NCI-H1417 (cell line): ENCODE data around the gene SMOC2.

Source experiments
- DNase-seq, 3 experiments: peaks; one replicate each; lab custom pipeline; 2025; lab: John Stamatoyannopoulos, UW

SMOC2 gene

DNA sequence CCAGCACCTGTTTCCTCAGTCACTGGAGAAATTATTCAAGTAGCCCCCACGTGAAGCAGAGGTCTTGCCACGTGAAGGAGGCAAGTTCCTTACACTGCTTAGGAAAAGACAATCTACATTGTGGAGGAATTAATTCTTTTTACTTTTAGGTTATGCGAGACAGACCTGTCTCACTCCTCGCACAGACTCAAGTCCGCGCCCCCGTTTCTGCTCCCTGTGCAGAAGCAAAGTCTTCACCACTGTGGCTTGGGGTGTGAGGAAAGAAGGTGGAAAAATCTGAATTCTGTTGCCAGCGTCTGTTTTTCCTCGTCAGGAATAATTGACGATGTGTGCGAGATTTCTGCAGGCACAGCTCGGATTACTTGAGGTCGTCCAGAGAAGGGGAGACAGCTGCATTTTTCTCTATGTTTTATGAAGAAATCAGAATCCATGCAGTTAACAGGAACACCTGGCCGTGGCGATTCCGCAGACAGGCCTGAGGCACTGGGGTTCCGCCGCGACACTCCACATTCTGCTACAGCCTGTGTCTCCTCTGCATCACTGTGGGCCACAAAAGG, 185.1 kb downstream of the SMOC2 start:
- no peak for DNase-seq

GRCh38 chr6:168627506-168628175, 186.7 kb downstream of the SMOC2 start:
- no peak for DNase-seq

- no peak for DNase-seq
These were observed 187.2 kb downstream of the SMOC2 start for GRCh38 chr6:168628176-168628553.

DNA sequence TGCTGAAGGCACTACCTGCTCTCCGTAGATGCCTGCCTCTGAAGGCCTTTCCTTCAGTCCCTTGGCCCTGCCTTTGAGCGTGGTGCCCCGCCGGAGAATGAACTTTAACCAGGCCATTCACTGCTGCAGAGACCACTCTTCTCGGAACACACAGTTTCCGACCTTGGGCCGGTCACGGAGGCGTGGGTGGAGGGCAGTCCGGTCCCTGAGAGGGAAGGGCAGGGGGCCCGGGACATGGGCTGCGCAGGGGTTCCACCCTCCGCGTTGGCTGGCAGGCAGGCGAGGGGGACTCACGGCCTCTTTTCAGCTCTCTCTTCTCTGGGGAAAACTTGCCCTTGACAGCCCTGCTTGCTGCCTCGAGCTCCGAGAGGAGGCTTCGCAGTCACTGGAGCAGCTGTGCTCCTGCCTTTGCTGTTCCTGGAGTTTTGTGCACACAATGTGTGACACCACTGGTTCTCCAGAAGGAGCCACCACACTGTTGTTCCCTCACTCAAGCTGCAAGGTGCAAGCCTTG, 187.8 kb downstream of the SMOC2 start:
- DNase-seq, result no peak

DNA sequence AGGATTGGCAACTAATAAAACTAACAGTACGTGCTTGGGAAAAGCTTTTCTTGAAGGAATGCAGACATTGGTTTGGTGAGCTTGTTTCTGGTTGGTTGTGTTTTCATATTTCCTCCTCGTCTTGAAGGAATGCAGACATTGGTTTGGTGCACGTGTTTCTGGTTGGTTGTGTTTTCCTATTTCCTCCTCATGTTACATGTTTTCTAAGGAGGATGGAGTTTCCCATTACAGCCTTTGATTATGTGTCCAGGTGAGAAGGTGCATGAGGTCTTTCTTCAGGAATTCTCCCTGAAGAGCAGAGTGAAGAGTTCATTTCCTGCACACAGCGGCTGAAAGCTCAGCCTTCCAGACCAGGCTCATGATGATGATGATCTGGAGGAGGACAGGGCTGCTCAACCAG, 190.6 kb downstream of the SMOC2 start:
- no peak for DNase-seq

- DNase-seq, result peak in 2 of 3 experiments; percentile 62 to 86
These were observed 191.7 kb downstream of the SMOC2 start for GRCh38 chr6:168632694-168633093.

GRCh38 chr6:168634541-168635328, 193.8 kb downstream of the SMOC2 start:
- no peak for DNase-seq

DNA sequence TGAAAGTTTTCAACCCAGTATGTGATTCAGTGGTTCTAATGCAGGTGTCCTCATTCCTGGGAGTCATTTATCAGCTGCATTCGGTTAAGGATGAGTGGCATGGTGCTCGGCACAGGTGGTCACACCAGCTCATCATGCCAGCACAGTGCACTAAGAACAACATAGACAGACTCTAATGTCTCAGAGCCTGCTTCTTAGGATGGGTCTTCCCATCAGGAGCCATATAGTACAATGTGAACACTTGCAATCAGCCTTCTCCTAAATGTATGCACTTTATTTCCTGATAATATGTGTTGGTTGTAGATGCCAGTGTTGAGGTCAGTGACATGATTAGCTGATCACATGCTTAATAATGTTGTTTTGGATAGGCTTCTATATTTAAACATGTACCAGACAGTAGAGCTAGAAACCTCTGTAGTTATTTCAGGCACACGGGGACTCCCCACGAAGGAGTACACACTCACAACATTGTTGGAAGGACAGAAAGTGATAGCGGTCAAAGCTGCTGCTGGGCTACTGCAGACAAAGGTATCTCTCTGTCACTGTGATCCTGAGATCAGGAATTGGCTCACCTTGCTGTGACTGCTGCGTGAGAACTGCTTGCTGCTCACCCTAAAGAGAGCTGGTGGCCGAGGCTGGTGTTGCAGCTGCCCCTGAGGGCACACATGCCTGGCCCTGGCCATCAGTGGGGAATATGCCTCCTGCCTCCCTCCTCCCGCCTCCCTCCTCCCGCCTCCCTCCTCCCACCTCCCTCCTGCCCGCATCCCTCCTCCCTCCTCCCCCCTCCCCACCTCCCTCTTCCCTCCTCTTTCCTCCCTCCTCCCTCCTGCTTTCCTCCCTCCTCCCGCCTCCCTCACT, 195.4 kb downstream of the SMOC2 start:
- DNase-seq, result no peak

DNA sequence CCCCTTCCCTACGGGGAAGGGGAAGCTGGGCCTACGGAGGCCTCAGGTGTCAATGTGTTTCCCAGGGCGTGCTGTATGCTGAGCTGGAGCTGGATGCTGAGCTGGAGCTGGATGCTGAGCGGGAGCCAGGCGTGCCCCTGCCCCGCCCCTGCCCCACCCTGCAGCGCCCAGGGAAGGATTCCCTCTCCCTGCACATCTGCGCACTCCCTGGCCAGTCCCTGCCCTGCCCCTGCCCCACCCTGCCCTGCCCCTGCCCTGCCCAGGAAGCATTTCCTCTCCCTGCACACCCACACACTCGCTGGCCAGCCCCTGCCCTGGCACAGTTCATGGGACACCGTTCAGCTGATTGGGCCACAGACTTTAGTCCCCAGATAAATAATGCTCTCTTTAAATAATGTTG, 196.8 kb downstream of the SMOC2 start:
- no peak for DNase-seq

DNA sequence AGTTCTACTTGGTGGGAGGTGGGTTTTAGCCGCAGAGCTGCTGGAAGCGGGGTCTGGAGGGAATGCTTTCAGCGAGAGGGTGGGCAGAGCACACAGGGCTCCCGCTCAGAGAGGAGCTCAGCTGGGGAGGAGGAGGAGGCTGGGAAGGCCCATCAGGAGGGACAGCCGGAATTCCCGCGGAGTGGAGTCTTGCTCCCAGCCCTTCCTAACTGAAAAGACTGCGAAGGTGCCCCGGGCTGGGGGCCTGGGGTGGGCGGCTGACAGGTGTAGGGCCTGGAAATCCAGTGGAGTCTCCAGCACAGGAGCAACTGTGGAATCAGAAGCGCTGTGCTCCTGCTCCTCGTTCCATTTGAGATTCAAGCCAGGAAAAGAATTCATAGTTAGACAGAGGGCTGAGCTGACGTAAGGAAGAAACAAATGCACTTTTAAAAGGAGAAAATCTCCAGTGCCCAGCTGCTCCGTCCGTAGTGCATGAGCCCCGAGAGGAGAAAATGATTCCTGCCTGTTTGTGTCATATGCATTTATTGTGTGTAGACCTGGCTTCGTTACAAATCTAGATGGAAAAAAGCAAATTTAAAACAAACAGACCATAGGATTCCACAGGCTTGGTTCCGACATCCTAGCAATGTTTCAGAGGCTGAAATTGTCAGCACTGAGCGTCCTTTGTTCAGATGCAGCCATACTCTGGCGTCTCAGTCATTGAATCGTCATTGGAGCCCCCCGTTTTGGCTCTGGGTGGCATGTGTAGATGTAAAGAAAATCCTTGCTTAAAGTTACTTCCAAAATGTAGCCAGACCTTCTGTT, 197.7 kb downstream of the SMOC2 start:
- no peak for DNase-seq

DNA sequence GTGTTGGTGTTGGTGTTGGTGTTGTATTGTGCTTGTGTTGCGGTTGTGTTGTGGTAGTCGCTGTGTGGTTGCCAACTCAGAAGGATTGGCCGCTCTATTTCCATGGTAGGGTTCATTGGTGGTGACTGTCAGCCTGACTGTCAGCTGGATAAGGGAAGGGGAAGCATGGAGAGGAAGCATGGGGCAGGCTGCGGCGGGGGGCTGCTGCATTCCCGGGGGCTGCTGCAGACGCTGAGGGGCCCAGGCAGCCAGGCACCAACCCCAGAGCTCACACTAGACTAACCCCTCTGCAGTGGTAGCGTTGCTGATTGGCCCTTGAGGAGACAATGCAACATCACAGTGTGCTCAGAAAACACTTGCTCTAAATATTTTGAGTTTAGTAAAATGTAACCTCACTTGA, 199.2 kb downstream of the SMOC2 start:
- DNase-seq, result no peak

DNA sequence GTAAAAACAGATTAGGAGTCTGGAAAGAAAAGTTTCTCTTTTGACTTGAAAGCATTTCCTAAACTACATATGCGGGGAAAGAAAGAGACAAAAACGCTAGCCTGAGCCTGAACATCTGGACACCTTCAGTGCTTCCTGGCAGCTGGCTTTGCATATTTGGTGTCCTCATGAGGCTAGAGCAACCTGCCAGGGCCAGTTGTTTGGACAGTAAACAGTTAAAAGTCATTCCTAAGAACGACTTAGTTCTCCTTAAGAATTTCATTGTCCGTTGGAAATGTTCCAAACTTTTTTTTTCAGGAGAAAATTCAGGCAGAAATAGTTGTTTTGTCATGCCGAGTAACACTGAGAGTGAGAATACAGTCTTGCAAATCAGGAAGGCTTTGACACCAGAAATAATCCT, 199.8 kb downstream of the SMOC2 start:
- DNase-seq, result no peak

DNA sequence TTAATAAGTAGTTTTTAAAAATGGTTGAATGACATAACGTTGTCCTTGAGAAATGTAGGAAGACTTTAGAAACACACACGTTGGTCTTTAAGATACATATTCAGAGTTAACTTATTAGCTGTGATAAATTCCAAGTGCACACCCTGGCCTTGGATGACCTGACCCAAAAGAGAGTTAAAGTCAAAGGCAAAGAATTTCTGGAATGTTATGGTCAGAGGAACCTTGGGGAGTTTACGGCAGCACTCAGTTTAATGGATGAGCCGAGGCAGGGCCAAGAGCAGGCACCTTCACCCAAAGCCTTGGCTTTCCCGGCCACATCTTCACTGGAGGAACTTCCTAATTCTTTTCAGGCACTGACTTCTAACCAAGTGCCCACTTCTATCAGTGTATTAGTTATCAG, 200.5 kb downstream of the SMOC2 start:
- no peak for DNase-seq

DNA sequence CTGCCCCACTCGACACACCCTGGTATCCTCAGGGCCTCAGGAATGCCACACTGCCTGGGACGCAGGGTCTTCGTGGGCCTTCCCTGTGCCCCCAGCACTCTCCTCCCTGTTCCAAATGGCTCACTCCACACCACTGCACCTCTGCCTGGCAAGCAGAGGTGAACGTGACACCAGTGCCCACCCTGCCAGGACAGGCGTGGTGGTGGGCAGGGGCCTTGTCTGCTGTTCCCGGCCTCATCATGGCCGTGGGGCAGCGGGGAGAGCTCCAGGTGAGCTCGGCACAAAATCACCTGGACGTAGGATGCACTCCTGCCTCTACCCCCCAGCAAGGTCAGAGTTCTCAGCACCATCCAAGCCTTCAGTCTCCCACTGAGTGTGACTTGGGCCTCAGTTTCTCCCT, 202.4 kb downstream of the SMOC2 start:
- no peak for DNase-seq

GRCh38 chr6:168645326-168645725, 204.3 kb downstream of the SMOC2 start:
- no peak for DNase-seq

DNA sequence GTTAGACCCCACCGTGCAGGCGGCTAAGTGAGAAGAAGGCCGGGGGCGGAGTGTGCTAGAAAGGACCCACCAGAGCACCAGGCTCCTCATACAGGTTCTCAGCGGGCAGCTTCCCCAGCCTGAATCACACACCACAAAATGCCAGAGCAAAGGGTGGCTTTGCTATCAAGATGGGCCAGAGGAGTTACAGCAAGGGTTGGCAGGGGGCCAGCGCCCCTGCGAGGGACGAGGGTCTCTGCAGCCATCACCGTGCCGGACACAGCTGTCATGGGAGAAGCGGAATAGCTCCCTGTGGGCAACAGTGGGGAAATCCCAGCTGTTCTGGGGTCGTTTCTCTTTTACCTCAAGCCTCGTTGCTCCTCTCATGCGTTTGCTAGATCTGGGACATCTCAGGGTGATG, 206.3 kb downstream of the SMOC2 start:
- DNase-seq, result no peak

- peak in 2 of 3 experiments; percentile 84 to 95 for DNase-seq
These were observed 207.5 kb downstream of the SMOC2 start for GRCh38 chr6:168648240-168649125.

GRCh38 chr6:168649209-168649608, 208.2 kb downstream of the SMOC2 start:
- peak in 2 of 3 experiments; percentile 65 to 83 for DNase-seq

DNA sequence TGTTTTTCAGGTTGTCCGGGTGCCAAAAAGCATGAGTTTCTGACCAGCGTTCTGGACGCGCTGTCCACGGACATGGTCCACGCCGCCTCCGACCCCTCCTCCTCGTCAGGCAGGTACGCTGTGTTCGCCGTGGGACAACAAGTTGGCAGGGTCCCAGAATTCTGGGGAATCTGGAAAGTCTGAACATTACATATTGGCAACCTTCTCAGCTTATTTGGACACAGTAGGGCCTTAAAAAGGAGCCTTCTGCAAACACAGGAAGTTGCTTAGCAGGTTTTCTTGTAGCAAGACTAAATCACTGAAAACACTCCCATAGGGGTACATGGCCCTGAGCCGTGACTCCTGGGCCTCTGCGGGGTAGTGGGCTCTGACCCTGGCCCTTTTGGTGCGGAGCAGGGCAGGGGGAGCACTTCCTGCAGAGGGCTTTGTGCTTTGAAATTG, 209.7 kb downstream of the SMOC2 start:
- peak in 1 of 3 experiments; percentile 40 for DNase-seq

GRCh38 chr6:168655462-168656152, 214.6 kb downstream of the SMOC2 start:
- no peak for DNase-seq
